Natural killer cell (primary cell): Measurements from ENCODE around the gene PCED1B. TPM values are rescaled to one million over a fixed set of nuclear protein-coding genes. Genes with fewer than 3 reads are reported as not detected.
A peak's percentile ranks its signal among the peaks of the same experiment; 100 is the strongest.

Experiments used
- ATAC-seq, 3 donors: fragments of 150-1000 bp in 2 of 3; fragments of 200-7000 bp in 1 of 3; cut with Tn5 transposase; 1 replicate in 1 of 3; 2 replicates in 2 of 3; pipeline ENCODE4 v1.10.0; 2021; ENCODE audit warnings: mild to moderate bottlenecking in 2 of 3, moderate library complexity in 2 of 3
- DNase-seq, 2 donors: peaks; one replicate each; pipeline versions ENCODE4 v3.0.0 to v3.0.0-alpha.2; 2013 to 2021; ENCODE audit warnings: mixed read lengths in 1 of 2
- H3K27ac ChIP-seq: one replicate; pipeline ENCODE4 v1.5.1; 2013; ENCODE audit warnings: mild to moderate bottlenecking, low read length
- H3K27me3 ChIP-seq: one replicate; pipeline ENCODE4 v1.6.1; 2013; ENCODE audit warnings: low read length; ENCODE audit not compliant: control insufficient read depth, insufficient read depth
- H3K36me3 ChIP-seq: one replicate; pipeline ENCODE4 v1.6.1; 2013; ENCODE audit warnings: low read length; ENCODE audit not compliant: control insufficient read depth, insufficient read depth
- H3K4me1 ChIP-seq: one replicate; pipeline ENCODE4 v1.6.1; 2013; ENCODE audit warnings: low read length; ENCODE audit not compliant: control insufficient read depth, insufficient read depth
- H3K4me3 ChIP-seq: one replicate; pipeline ENCODE4 v1.5.1; 2013; ENCODE audit warnings: low read length
- H3K9me3 ChIP-seq: one replicate; pipeline ENCODE4 v1.6.1; 2013; ENCODE audit warnings: low read length; ENCODE audit not compliant: control insufficient read depth, insufficient read depth
- H3K27ac Mint-ChIP-seq, 2 donors: one replicate each; pipeline ENCODE4 v1.8.0; 2022; ENCODE audit warnings: mild to moderate bottlenecking in 2 of 2, mixed read lengths in 2 of 2, moderate library complexity in 1 of 2
- H3K27me3 Mint-ChIP-seq, 2 donors: one replicate each; pipeline ENCODE4 v1.8.0; 2022; ENCODE audit warnings: low read depth in 2 of 2, mixed read lengths in 2 of 2
- H3K36me3 Mint-ChIP-seq: one replicate; pipeline ENCODE4 v1.8.0; 2022; ENCODE audit warnings: mixed read lengths
- H3K4me1 Mint-ChIP-seq, 2 donors: one replicate each; pipeline ENCODE4 v1.8.0; 2022; ENCODE audit warnings: mixed read lengths in 2 of 2
- H3K4me3 Mint-ChIP-seq: one replicate; pipeline ENCODE4 v1.8.0; 2022; ENCODE audit warnings: mild to moderate bottlenecking, moderate library complexity, mixed read lengths
- H3K9me3 Mint-ChIP-seq, 2 donors: one replicate each; pipeline ENCODE4 v1.8.0; 2022; ENCODE audit warnings: mixed read lengths in 2 of 2
- CTCF ChIP-seq: fragments of 200-600 bp; IDR thresholded peaks from one replicate; pipeline ENCODE4 v1.8.0; 2022; ENCODE audit warnings: antibody characterized with exemption
- WGBS: methylation state at CpG from one replicate; pipeline ENCODE4 v1.1.7; 2013; ENCODE audit warnings: missing lambda C conversion rate; ENCODE audit not compliant: insufficient coverage; 5-methylcytosine and 5-hydroxymethylcytosine counted together
- intact Hi-C: fragments of 100-400 bp; cut with micrococcal nuclease; formaldehyde crosslinking; loops from one replicate; pipeline ENCODE4 v1.14.2; 2022
- total RNA-seq, 4 donors: library from RNA; stranded (reverse); fragments of 120-200 nt in 1 of 4; gene quantifications; one replicate each; pipeline versions ENCODE4 v1.2.3 to v1.2.4, GENCODE V29; 2013 to 2022

The PCED1B gene
- total RNA-seq, 3 donors from 2014 or later (not counting 1 experiment from before 2014, with no cell fraction given), result 30.2 to 35.9 (median 33.3) TPM

- DNase-seq (no peak), ATAC-seq (no peak)
- peaks cover 11% of the 10 kb centered on the region for H3K36me3 Mint-ChIP-seq
- peaks cover 46% of the 10 kb centered on the region for H3K4me1 ChIP-seq
- no peaks in the 10 kb centered on the region for H3K27me3 Mint-ChIP-seq
- no peak for TF ChIP-seq CTCF
- no peaks in the 10 kb centered on the region for H3K9me3 Mint-ChIP-seq
- H3K27me3 ChIP-seq, result no peaks in the 10 kb centered on the region
- no peak overlapping the region for H3K4me3 ChIP-seq
- intact Hi-C loops, result loop anchor here (5.0 kb wide), 2 partner anchors 108 to 923 kb away; partner anchors contain the start of gene SLC38A1
- H3K4me1 Mint-ChIP-seq, result peaks cover 78% of the 10 kb centered on the region in 2 donors
- no peaks in the 10 kb centered on the region for H3K9me3 ChIP-seq
- H3K27ac Mint-ChIP-seq, result peak overlapping the region; percentile 97 to 98
- peaks cover under 1% of the 10 kb centered on the region for H3K36me3 ChIP-seq
- no peak overlapping the region for H3K27ac ChIP-seq
- peak overlapping the region; percentile 95 for H3K4me3 Mint-ChIP-seq
- 77% methylated on average over 3 of the region's 3 CpGs for WGBS
Measured at GRCh38 chr12:47190271-47190750, 110.9 kb downstream of the PCED1B start.

- 94% methylated on average over 1 of the region's 3 CpGs for WGBS
- ATAC-seq, result no peak
- no peak for TF ChIP-seq CTCF
- no peak for DNase-seq
- Histone ChIP-seq H3K9me3 (no peaks in the 10 kb centered on the region), H3K4me1 (peaks cover 46% of the 10 kb centered on the region), H3K36me3 (peaks cover 3% of the 10 kb centered on the region), H3K27ac (no peak overlapping the region), H3K27me3 (no peaks in the 10 kb centered on the region), H3K4me3 (no peak overlapping the region)
- no peaks in the 10 kb centered on the region for H3K27me3 Mint-ChIP-seq
- peaks cover 75 to 78% of the 10 kb centered on the region in 2 donors for H3K4me1 Mint-ChIP-seq
- H3K9me3 Mint-ChIP-seq, result no peaks in the 10 kb centered on the region
- H3K4me3 Mint-ChIP-seq, result peak overlapping the region; percentile 95
- peak overlapping the region; percentile 97 to 98 for H3K27ac Mint-ChIP-seq
- intact Hi-C loops, result loop anchor here (5.0 kb wide), 2 partner anchors 109 to 924 kb away; partner anchors contain the start of gene SLC38A1
- H3K36me3 Mint-ChIP-seq, result peaks cover 11% of the 10 kb centered on the region
Measured at GRCh38 chr12:47190905-47191304, 111.5 kb downstream of the PCED1B start.

- Mint-ChIP-seq H3K4me1 (peaks cover 69 to 75% of the 10 kb centered on the region in 2 donors), H3K27me3 (no peaks in the 10 kb centered on the region), H3K27ac (peak overlapping the region; percentile 97 to 98), H3K9me3 (no peaks in the 10 kb centered on the region), H3K36me3 (peaks cover 11% of the 10 kb centered on the region), H3K4me3 (peak overlapping the region; percentile 95)
- no peak for TF ChIP-seq CTCF
- no peak overlapping the region for H3K4me3 ChIP-seq
- intact Hi-C loops, result loop anchor here (2.0 to 5.0 kb wide), 4 partner anchors 15 to 925 kb away; partner anchors contain the start of gene SLC38A1
- peak in 1 of 2 donors; percentile 56 for DNase-seq
- H3K27ac ChIP-seq, result peak overlapping the region; percentile 62
- peaks cover 46% of the 10 kb centered on the region for H3K4me1 ChIP-seq
- H3K36me3 ChIP-seq, result peaks cover 3% of the 10 kb centered on the region
- WGBS, result 93% methylated on average over 1 of the region's 4 CpGs
- no peaks in the 10 kb centered on the region for H3K9me3 ChIP-seq
- H3K27me3 ChIP-seq, result no peaks in the 10 kb centered on the region
- peak; percentile 44 to 46 (median 44) for ATAC-seq
Measured at GRCh38 chr12:47192051-47192450, 112.6 kb downstream of the PCED1B start.
